ENCODE data around the gene OTC.

The OTC gene

DNA sequence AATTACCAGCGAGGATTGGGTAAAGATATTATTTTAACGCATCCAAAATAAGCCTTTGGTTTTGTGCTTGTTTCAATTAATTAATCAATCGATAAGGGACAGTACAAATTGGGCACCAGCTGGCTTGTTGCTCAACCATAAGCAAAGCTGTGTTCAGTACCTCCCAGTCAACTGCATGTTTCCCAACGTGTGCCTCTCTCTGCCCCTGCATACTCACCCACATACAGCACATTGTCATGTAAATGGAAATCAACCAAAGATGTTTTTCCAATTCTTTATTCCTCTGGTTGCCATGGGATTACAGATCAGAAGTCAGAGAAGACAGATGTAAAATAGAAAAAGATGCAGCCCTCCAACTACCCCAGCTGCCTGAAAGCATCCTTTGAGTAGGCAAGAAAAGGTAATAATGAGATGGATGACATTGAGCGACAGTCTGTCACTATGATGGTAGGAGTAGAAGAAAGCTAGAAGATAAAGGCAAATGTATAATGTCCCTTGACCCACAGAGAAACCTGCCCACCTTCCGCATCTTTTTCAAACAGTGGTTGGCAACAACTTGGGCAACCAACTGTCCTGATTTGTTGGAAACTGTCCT lies 116.3 kb downstream of the OTC start:
- DNase-seq, result no peak

Data from right hindlimb (tissue), 1 donor.